ENCODE measurements around the gene AMMECR1L. TPM values are rescaled to one million over a fixed set of nuclear protein-coding genes. Genes with fewer than 3 reads are reported as not detected.
"Not testable (repeated sequence)": the region's sequence is repeated elsewhere in the genome, so short reads cannot be mapped to it uniquely, and the experiment has no call there.

AMMECR1L gene
- total and polyA plus RNA-seq, 10 of the 15 experiments (the other 5 are each of a cell fraction or from before 2014, with no cell fraction given) = 2.7 to 12.1 (median 8.0) TPM

GRCh38 chr2:127909019-127909418, 23.3 kb upstream of the AMMECR1L start:
- Histone ChIP-seq H3K9me3 (replicated peaks; ENCODE audit: control insufficient read depth, insufficient read depth, low read length) (no peaks in the 10 kb centered on the region), H3K27ac (ENCODE audit: control insufficient read depth, insufficient read depth) (no peak overlapping the region), H2AFZ (ENCODE audit: control insufficient read depth, low read depth, low read length) (no peak overlapping the region), H3K79me2 (ENCODE audit: control insufficient read depth, insufficient read depth, low read length) (no peaks in the 10 kb centered on the region), H3K36me3 (ENCODE audit: control insufficient read depth in 2 of 2, insufficient read depth in 2 of 2, low read length in 1 of 2) (no peaks in the 10 kb centered on the region), H3K27me3 (replicated peaks in 1 of 2; ENCODE audit: control insufficient read depth in 2 of 2, insufficient read depth in 2 of 2, low read length in 1 of 2) (no peaks in the 10 kb centered on the region), H3K4me2 (ENCODE audit: control insufficient read depth, insufficient read depth) (no peak overlapping the region), H3K9ac (ENCODE audit: control insufficient read depth, insufficient read depth, low read length) (no peak overlapping the region), H3K4me3 (no peak overlapping the region), H4K20me1 (ENCODE audit: control insufficient read depth, insufficient read depth) (no peaks in the 10 kb centered on the region), H3K4me1 (ENCODE audit: control insufficient read depth, insufficient read depth, low read length) (peaks cover 6% of the 10 kb centered on the region)
- FAIRE-seq (no peak), ATAC-seq (peak; percentile 47), DNase-seq (ENCODE audit: low read depth, low spot score) (no peak)
- WGBS (ENCODE audit: insufficient coverage, insufficient replicate concordance, low lambda C conversion rate, missing lambda C conversion rate) = 30% methylated on average over 6 of the region's 6 CpGs
- TF ChIP-seq FOXK2 (IDR thresholded peaks at IDR 0.05) = no peak
- TF ChIP-seq PAX8 (IDR thresholded peaks at IDR 0.05) = no peak
- no peak for TF ChIP-seq MAX (IDR thresholded peaks at IDR 0.05; ENCODE audit: low read depth, low read length)
- TF ChIP-seq BMI1 (IDR thresholded peaks at IDR 0.05; ENCODE audit: borderline replicate concordance) = no peak
- TF ChIP-seq ZNF384 (IDR thresholded peaks at IDR 0.05; ENCODE audit: borderline replicate concordance, low read depth, low read length) = no peak
- TF ChIP-seq RUNX3 (IDR thresholded peaks at IDR 0.05; ENCODE audit: low read length) = no peak
- no peak for TF ChIP-seq ETV6 (conservative IDR thresholded peaks at IDR 0.05 in 1 of 2, IDR thresholded peaks at IDR 0.05 in 1 of 2; ENCODE audit: borderline replicate concordance in 1 of 2, low read depth in 1 of 2)
- TF ChIP-seq WRNIP1 (IDR thresholded peaks at IDR 0.05; ENCODE audit: borderline replicate concordance, low read depth, low read length) = no peak
- TF ChIP-seq CBFB (IDR thresholded peaks at IDR 0.05; ENCODE audit: low read depth) = no peak
- no peak for TF ChIP-seq MTA2 (IDR thresholded peaks at IDR 0.05; ENCODE audit: low read depth)
- no peak for TF ChIP-seq MEF2B (IDR thresholded peaks at IDR 0.05; ENCODE audit: partially characterized antibody, poor library complexity, severe bottlenecking)
- TF ChIP-seq ZNF217 (IDR thresholded peaks at IDR 0.05) = no peak
- RAD21 ChIA-PET (ENCODE audit: unreplicated experiment) = no interaction called here
- no TSS peak for BruUV-seq (replicated peaks)
- in situ Hi-C loops (cut with MboI) (no loop called here), intact Hi-C loops (cut with micrococcal nuclease; ENCODE audit: unreplicated experiment) (no loop called here)
- CTCF ChIA-PET = no interaction called here
- SMC1A ChIA-PET (ENCODE audit: uncharacterized antibody, unreplicated experiment) = interaction anchor here (0.6 to 1.4 kb wide), 2 partner anchors 98 to 1326 kb away, joined by 3 read pairs; partner anchors contain the start of gene WDR33
- POLR2A ChIA-PET = interaction anchor here (0.6 kb wide), 1 partner anchor 217 kb away, joined by 3 read pairs; no protein-coding TSS in a partner anchor

DNA sequence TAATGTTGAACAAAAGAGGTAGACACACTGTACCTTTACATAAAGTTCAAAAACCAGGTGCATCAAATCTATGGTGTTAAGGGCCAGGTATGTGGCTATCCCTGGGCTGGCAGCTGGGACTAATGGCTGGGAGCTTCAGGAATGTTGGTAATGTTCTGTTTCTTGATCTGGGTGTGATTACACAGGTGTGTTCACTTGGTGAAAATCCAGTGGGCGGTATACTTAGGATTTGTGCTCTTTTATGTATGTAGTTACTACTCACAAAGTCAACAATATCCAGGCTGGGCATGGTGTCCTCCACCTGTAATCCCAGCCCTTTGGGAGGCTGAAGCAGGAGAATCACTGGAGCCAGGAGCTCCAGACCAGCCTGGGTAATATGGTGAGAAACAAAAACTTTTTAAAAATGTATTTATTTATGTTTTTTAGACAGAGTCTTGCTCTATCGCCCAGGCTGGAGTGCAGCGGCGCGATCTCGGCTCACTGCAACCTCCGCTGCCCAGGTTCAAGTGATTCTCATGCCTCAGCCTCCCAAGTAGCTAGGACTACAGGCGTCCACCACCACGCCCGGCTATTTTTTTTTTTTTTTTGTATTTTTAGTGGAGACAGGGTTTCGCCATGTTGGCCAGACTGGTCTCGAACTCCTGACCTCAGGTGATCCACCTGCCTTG, 22.1 kb upstream of the AMMECR1L start:
- H3K27me3 ChIP-seq (replicated peaks in 1 of 2; ENCODE audit: control insufficient read depth in 2 of 2, insufficient read depth in 2 of 2, low read length in 1 of 2); H3K79me2 ChIP-seq (ENCODE audit: control insufficient read depth, insufficient read depth, low read length); BruUV-seq (replicated peaks); H3K9ac ChIP-seq (ENCODE audit: control insufficient read depth, insufficient read depth, low read length); intact Hi-C loops (cut with micrococcal nuclease; ENCODE audit: unreplicated experiment); SMC1A ChIA-PET (ENCODE audit: uncharacterized antibody, unreplicated experiment); H4K20me1 ChIP-seq (ENCODE audit: control insufficient read depth, insufficient read depth); ATAC-seq; H3K36me3 ChIP-seq (ENCODE audit: control insufficient read depth in 2 of 2, insufficient read depth in 2 of 2, low read length in 1 of 2); H2AFZ ChIP-seq (ENCODE audit: control insufficient read depth, low read depth, low read length); H3K9me3 ChIP-seq (replicated peaks; ENCODE audit: control insufficient read depth, insufficient read depth, low read length); H3K27ac ChIP-seq (ENCODE audit: control insufficient read depth, insufficient read depth); in situ Hi-C loops (cut with MboI); H3K4me3 ChIP-seq; FAIRE-seq; H3K4me2 ChIP-seq (ENCODE audit: control insufficient read depth, insufficient read depth); CTCF ChIA-PET; DNase-seq (ENCODE audit: low read depth, low spot score); H3K4me1 ChIP-seq (ENCODE audit: control insufficient read depth, insufficient read depth, low read length); POLR2A ChIA-PET: not testable (repeated sequence)
- WGBS (ENCODE audit: insufficient coverage, insufficient replicate concordance, low lambda C conversion rate, missing lambda C conversion rate) = 69% methylated on average over 12 of the region's 12 CpGs
- RAD21 ChIA-PET (ENCODE audit: unreplicated experiment) = interaction anchor here (0.6 kb wide), 1 partner anchor 63 kb away, joined by 4 read pairs; no protein-coding TSS in a partner anchor
